ENCODE data around the gene PER3.

The PER3 gene

GRCh38 chr1:7873801-7874795 lies 90.0 kb downstream of the PER3 start:
- DNase-seq (ENCODE audit: low read depth): no peak

GRCh38 chr1:7878027-7878426 lies 93.9 kb downstream of the PER3 start:
- no peak for DNase-seq (ENCODE audit: low read depth)

- DNase-seq (ENCODE audit: low read depth): no peak
These were observed 95.1 kb downstream of the PER3 start for GRCh38 chr1:7879228-7879627.

- no peak for DNase-seq (ENCODE audit: low read depth)
These were observed 100.7 kb downstream of the PER3 start for GRCh38 chr1:7884757-7885156.

GRCh38 chr1:7885513-7886404 lies 101.7 kb downstream of the PER3 start:
- DNase-seq (ENCODE audit: low read depth): no peak

- DNase-seq (ENCODE audit: low read depth): no peak
These were observed 102.3 kb downstream of the PER3 start for GRCh38 chr1:7886405-7886745.

GRCh38 chr1:7888248-7889081 lies 104.4 kb downstream of the PER3 start:
- peak; percentile 5 for DNase-seq (ENCODE audit: low read depth)

- DNase-seq (ENCODE audit: low read depth): no peak
These were observed 106.8 kb downstream of the PER3 start for GRCh38 chr1:7890853-7891252.

- no peak for DNase-seq (ENCODE audit: low read depth)
These were observed 107.7 kb downstream of the PER3 start for GRCh38 chr1:7891804-7892203.

GRCh38 chr1:7893529-7894180 lies 109.6 kb downstream of the PER3 start:
- DNase-seq (ENCODE audit: low read depth): peak; percentile 61
